HCT116 (cell line): ENCODE measurements around the gene UNC45A. TPM values are rescaled to one million over a fixed set of nuclear protein-coding genes. Genes with fewer than 3 reads are reported as not detected.
A peak's percentile ranks its signal among the peaks of the same experiment; 100 is the strongest.

Experiments used
- ATAC-seq: fragments of 200-7000 bp; cut with Tn5 transposase; 2 replicates; pipeline ENCODE4 v1.9.1; 2020; ENCODE audit warnings: mild to moderate bottlenecking, moderate library complexity
- BruUV-seq: library from RNA; stranded (reverse); fragments of 400-500 nt; replicated peaks from 2 replicates; lab custom pipeline; 2021; lab: Mats Ljungman, UMichigan
- CTCF ChIA-PET: fragments of 300-600 bp; sonication (Branson Sonifier 250); formaldehyde crosslinking; loops from one replicate; lab custom pipeline; 2021; ENCODE audit warnings: antibody characterized with exemption; lab: Charles Lee
- POLR2A ChIA-PET: fragments of 300-600, 350-600 bp; sonication (Branson Sonifier 250); formaldehyde crosslinking; loops from one replicate; lab custom pipeline; 2021; ENCODE audit warnings: antibody characterized with exemption; lab: Charles Lee
- RAD21 ChIA-PET, 2 experiments: fragments of 300-600 bp; sonication (Branson Sonifier 250); formaldehyde crosslinking; loops; one replicate each; lab custom pipeline; 2023; ENCODE audit warnings: low total read pairs in 2 of 2; ENCODE audit not compliant: uncharacterized antibody in 2 of 2, unreplicated experiment in 2 of 2, low non-redundant PET in 1 of 2; lab: Charles Lee
- DNase-seq: peaks from one replicate; pipeline ENCODE4 v3.0.0-alpha.2; 2010; ENCODE audit warnings: low read depth, low spot score
- H2AFZ ChIP-seq: fragments of 200-600 bp; shearing (Covaris generic), sonication (generic); 2 replicates; pipeline ENCODE4 v1.6.1; 2017; ENCODE audit warnings: low read depth, mixed run types, mixed read lengths, antibody characterized with exemption, low read length; ENCODE audit not compliant: poor library complexity, severe bottlenecking
- H3K27ac ChIP-seq: 2 replicates; pipeline ENCODE4 v1.5.1; 2012; ENCODE audit warnings: low read depth, low read length
- H3K27me3 ChIP-seq: fragments of 200-600 bp; sonication (generic); 2 replicates; pipeline ENCODE4 v1.6.1; 2016; ENCODE audit warnings: mixed run types, low read length, mixed read lengths; ENCODE audit not compliant: insufficient read depth
- H3K36me3 ChIP-seq, 2 experiments: fragments of 200-500 bp in 1 of 2; fragments of 200-600 bp in 1 of 2; sonication (Bioruptor generic) in 1 of 2; sonication (generic) in 1 of 2; 2 replicates each; pipeline versions ENCODE4 v1.5.1 to v1.6.1; 2014 to 2016; ENCODE audit warnings: low read length in 2 of 2, inconsistent platforms in 1 of 2, mixed read lengths in 1 of 2, mixed run types in 1 of 2; ENCODE audit not compliant: insufficient read depth in 2 of 2, control insufficient read depth in 1 of 2
- H3K4me1 ChIP-seq, 2 experiments: fragments of 200-600 bp in 1 of 2; sonication (generic) in 1 of 2; 2 replicates each; pipeline versions ENCODE4 v1.5.1 to v1.6.1; 2012 to 2017; ENCODE audit warnings: low read length in 2 of 2, inconsistent platforms in 1 of 2, mild to moderate bottlenecking in 1 of 2, mixed read lengths in 1 of 2, mixed run types in 1 of 2, moderate library complexity in 1 of 2; ENCODE audit not compliant: insufficient read depth in 2 of 2, control insufficient read depth in 1 of 2
- H3K4me2 ChIP-seq: fragments of 200-600 bp; sonication (generic); 2 replicates; pipeline ENCODE4 v1.6.1; 2017; ENCODE audit warnings: mixed run types, low read length, mixed read lengths
- H3K4me3 ChIP-seq, 2 experiments: fragments of 200-600 bp in 1 of 2; sonication (generic) in 1 of 2; replicated peaks in 1 of 2; 2 replicates each; pipeline ENCODE4 v1.5.1; 2011 to 2016; ENCODE audit warnings: low read length in 2 of 2, control low read depth in 1 of 2, low read depth in 1 of 2, mild to moderate bottlenecking in 1 of 2, mixed read lengths in 1 of 2, mixed run types in 1 of 2
- H3K79me2 ChIP-seq: fragments of 200-600 bp; sonication (generic); 2 replicates; pipeline ENCODE4 v1.6.1; 2017; ENCODE audit warnings: mild to moderate bottlenecking, mixed run types, low read length, moderate library complexity, mixed read lengths; ENCODE audit not compliant: insufficient read depth
- H3K9ac ChIP-seq: fragments of 200-600 bp; sonication (generic); 2 replicates; pipeline ENCODE4 v1.6.1; 2016; ENCODE audit warnings: low read length, mixed read lengths
- H3K9me2 ChIP-seq: fragments of 200-600 bp; sonication (generic), shearing (Covaris generic); 2 replicates; pipeline ENCODE4 v1.6.1; 2017; ENCODE audit warnings: mixed run types, mild to moderate bottlenecking, moderate library complexity; ENCODE audit not compliant: insufficient read depth
- H3K9me3 ChIP-seq, 2 experiments: fragments of 200-500 bp in 1 of 2; fragments of 200-600 bp in 1 of 2; sonication (Bioruptor generic) in 1 of 2; sonication (generic) in 1 of 2; 2 replicates each; pipeline ENCODE4 v1.6.1; 2014 to 2017; ENCODE audit warnings: low read length in 2 of 2, mixed read lengths in 2 of 2, inconsistent platforms in 1 of 2, low read depth in 1 of 2, mild to moderate bottlenecking in 1 of 2, mixed run types in 1 of 2, moderate library complexity in 1 of 2; ENCODE audit not compliant: control insufficient read depth in 1 of 2, insufficient read depth in 1 of 2
- H4K20me1 ChIP-seq: fragments of 200-600 bp; sonication (generic), shearing (Covaris generic); 2 replicates; pipeline ENCODE4 v1.6.1; 2017; ENCODE audit warnings: mixed run types, mild to moderate bottlenecking, moderate library complexity; ENCODE audit not compliant: insufficient read depth
- CEBPB ChIP-seq: IDR thresholded peaks from 2 replicates; pipeline ENCODE4 v1.6.1; 2012; ENCODE audit warnings: low read depth
- EGR1 ChIP-seq: IDR thresholded peaks from 2 replicates; pipeline ENCODE4 v1.6.1; 2012; ENCODE audit warnings: low read depth
- EZH2phosphoT487 ChIP-seq: fragments of 200-600 bp; IDR thresholded peaks from 2 replicates; pipeline ENCODE4 v1.6.1; 2018; ENCODE audit warnings: antibody characterized with exemption, borderline replicate concordance
- JUND ChIP-seq: IDR thresholded peaks from 2 replicates; pipeline ENCODE4 v1.6.1; 2012
- POLR2A ChIP-seq: IDR thresholded peaks from 2 replicates; pipeline ENCODE4 v1.7.0; 2011; ENCODE audit warnings: borderline replicate concordance; ENCODE audit not compliant: insufficient read depth, insufficient read length; ENCODE audit errors: extremely low read depth
- POLR2AphosphoS5 ChIP-seq: IDR thresholded peaks from 2 replicates; pipeline ENCODE4 v1.6.1; 2011; ENCODE audit warnings: mild to moderate bottlenecking, low read depth, low read length, moderate library complexity
- SIN3A ChIP-seq: IDR thresholded peaks from 2 replicates; pipeline ENCODE4 v1.6.1; 2012; ENCODE audit warnings: low read depth
- SP1 ChIP-seq: IDR thresholded peaks from 2 replicates; pipeline ENCODE4 v1.6.1; 2012; ENCODE audit warnings: low read depth
- TCF7L2 ChIP-seq: IDR thresholded peaks from 2 replicates; pipeline ENCODE4 v1.7.0; 2011; ENCODE audit warnings: borderline replicate concordance, inconsistent platforms; ENCODE audit not compliant: insufficient read depth, insufficient read length; ENCODE audit errors: extremely low read depth
- YY1 ChIP-seq: IDR thresholded peaks from 2 replicates; pipeline ENCODE4 v1.6.1; 2011; ENCODE audit warnings: low read length, low read depth, moderate library complexity, mild to moderate bottlenecking; ENCODE audit not compliant: insufficient replicate concordance; ENCODE audit errors: extremely low read depth
- ZFX ChIP-seq: fragments of 450-650 bp; IDR thresholded peaks from 2 replicates; pipeline ENCODE4 v1.6.1; 2017
- ZNF274 ChIP-seq: fragments of 200-500 bp; sonication (Bioruptor generic); IDR thresholded peaks from 2 replicates; pipeline ENCODE4 v1.6.1; 2014; ENCODE audit warnings: mild to moderate bottlenecking, low read depth, low read length, inconsistent platforms
- intact Hi-C: fragments of 100-400 bp; cut with micrococcal nuclease; formaldehyde crosslinking; loops from 2 replicates; pipeline ENCODE4 v1.10.0; 2022
- total RNA-seq: library from RNA; stranded (reverse); gene quantifications from one replicate; pipeline ENCODE4 v1.2.1, GENCODE V29; 2021; ENCODE audit not compliant: unreplicated experiment
- TF ChIP-seq, protein P1 (sequence below): IDR thresholded peaks from 2 replicates; pipeline ENCODE4 v1.6.1; 2011; ENCODE audit warnings: mild to moderate bottlenecking, low read length, moderate library complexity; ENCODE audit not compliant: insufficient replicate concordance; ENCODE audit errors: extremely low read depth
- TF ChIP-seq, protein P2 (sequence below): IDR thresholded peaks from 2 replicates; pipeline ENCODE4 v1.6.1; 2012; ENCODE audit warnings: low read depth
- TF ChIP-seq, protein P3 (sequence below): IDR thresholded peaks from 2 replicates; pipeline ENCODE4 v1.6.1; 2012

The UNC45A gene
- total RNA-seq, 1 experiment from 2014 or later, result 95.4 TPM

DNA sequence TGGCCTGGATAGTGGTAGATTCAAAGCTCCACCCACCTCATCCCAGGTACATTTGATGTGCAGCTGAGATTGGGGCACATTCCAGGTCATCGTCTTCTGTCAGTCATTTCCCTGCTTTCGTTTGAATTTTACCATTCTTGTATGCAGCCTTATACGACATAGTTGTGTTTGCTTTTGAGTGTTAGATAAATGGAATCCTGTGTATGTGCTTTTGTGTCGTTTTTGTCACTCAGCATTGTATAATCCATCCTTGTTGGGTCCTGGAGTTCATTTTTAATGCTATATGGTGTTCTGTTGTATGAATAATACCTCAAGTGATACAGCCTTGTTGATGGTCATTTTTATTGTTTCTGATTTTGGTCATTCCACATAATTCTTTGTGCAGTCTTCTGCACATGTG lies 26.9 kb downstream of the UNC45A start:
- intact Hi-C loops, result no loop called here
- POLR2A ChIA-PET, result no interaction called here
- Histone ChIP-seq H3K9ac (no peak overlapping the region), H3K9me2 (no peaks in the 10 kb centered on the region), H2AFZ (no peak overlapping the region), H3K4me3 (no peak overlapping the region), H3K79me2 (peaks cover 33% of the 10 kb centered on the region), H3K4me1 (no peaks in the 10 kb centered on the region), H3K27me3 (no peaks in the 10 kb centered on the region), H3K4me2 (no peak overlapping the region), H4K20me1 (no peaks in the 10 kb centered on the region), H3K36me3 (peaks cover 33 to 34% of the 10 kb centered on the region in 2 experiments; a peak in 3 of 4 replicates), H3K27ac (no peak overlapping the region), H3K9me3 (no peaks in the 10 kb centered on the region)
- CTCF ChIA-PET, result interaction anchor here (1.5 to 1.8 kb wide), 2 partner anchors 71 to 306 kb away, joined by 3 to 5 read pairs; no protein-coding TSS in a partner anchor
- RAD21 ChIA-PET, result no interaction called here
- BruUV-seq, result no TSS peak
- DNase-seq (no peak), ATAC-seq (no peak)
- TF ChIP-seq CEBPB, result no peak
- 0 out of 2 replicates have a peak, but pooled peaks have one; percentile 18 for TF ChIP-seq POLR2AphosphoS5

DNA sequence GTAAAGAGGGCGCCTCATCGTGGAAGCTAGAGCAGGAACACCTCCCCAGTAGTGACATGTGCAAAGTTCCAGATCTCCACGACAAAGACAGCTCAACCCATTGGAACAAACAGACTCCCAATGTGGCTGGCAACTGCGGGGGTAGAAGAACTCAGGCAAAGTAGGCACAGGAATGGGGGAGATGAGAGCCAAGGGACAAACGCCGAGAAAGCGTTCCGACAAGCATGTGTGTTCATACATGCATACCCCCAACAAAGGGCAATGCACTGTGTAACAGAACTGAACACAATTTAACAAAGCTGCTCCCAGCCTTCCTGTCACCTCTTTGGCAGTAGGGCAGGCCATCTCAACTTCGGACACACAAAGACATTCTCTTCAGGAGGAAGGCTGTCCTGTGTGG lies 31.2 kb downstream of the UNC45A start:
- Histone ChIP-seq H4K20me1 (no peaks in the 10 kb centered on the region), H3K9me2 (no peaks in the 10 kb centered on the region), H3K27ac (no peak overlapping the region)
- no peak for DNase-seq
- intact Hi-C loops, result no loop called here
- TF ChIP-seq CEBPB, result no peak
- TF ChIP-seq, protein P1, sequence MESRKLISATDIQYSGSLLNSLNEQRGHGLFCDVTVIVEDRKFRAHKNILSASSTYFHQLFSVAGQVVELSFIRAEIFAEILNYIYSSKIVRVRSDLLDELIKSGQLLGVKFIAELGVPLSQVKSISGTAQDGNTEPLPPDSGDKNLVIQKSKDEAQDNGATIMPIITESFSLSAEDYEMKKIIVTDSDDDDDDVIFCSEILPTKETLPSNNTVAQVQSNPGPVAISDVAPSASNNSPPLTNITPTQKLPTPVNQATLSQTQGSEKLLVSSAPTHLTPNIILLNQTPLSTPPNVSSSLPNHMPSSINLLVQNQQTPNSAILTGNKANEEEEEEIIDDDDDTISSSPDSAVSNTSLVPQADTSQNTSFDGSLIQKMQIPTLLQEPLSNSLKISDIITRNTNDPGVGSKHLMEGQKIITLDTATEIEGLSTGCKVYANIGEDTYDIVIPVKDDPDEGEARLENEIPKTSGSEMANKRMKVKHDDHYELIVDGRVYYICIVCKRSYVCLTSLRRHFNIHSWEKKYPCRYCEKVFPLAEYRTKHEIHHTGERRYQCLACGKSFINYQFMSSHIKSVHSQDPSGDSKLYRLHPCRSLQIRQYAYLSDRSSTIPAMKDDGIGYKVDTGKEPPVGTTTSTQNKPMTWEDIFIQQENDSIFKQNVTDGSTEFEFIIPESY, result no peak
- TF ChIP-seq EZH2phosphoT487, result no peak
- no peak; the same call in 1 of the 2 replicates for TF ChIP-seq POLR2AphosphoS5
- TF ChIP-seq, protein P2, sequence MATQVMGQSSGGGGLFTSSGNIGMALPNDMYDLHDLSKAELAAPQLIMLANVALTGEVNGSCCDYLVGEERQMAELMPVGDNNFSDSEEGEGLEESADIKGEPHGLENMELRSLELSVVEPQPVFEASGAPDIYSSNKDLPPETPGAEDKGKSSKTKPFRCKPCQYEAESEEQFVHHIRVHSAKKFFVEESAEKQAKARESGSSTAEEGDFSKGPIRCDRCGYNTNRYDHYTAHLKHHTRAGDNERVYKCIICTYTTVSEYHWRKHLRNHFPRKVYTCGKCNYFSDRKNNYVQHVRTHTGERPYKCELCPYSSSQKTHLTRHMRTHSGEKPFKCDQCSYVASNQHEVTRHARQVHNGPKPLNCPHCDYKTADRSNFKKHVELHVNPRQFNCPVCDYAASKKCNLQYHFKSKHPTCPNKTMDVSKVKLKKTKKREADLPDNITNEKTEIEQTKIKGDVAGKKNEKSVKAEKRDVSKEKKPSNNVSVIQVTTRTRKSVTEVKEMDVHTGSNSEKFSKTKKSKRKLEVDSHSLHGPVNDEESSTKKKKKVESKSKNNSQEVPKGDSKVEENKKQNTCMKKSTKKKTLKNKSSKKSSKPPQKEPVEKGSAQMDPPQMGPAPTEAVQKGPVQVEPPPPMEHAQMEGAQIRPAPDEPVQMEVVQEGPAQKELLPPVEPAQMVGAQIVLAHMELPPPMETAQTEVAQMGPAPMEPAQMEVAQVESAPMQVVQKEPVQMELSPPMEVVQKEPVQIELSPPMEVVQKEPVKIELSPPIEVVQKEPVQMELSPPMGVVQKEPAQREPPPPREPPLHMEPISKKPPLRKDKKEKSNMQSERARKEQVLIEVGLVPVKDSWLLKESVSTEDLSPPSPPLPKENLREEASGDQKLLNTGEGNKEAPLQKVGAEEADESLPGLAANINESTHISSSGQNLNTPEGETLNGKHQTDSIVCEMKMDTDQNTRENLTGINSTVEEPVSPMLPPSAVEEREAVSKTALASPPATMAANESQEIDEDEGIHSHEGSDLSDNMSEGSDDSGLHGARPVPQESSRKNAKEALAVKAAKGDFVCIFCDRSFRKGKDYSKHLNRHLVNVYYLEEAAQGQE, result no peak
- no peak for TF ChIP-seq SP1
- TF ChIP-seq ZNF274, result no peak
- no peak for TF ChIP-seq EGR1
- TF ChIP-seq ZFX, result no peak
- TF ChIP-seq JUND, result no peak
- TF ChIP-seq, protein P3, sequence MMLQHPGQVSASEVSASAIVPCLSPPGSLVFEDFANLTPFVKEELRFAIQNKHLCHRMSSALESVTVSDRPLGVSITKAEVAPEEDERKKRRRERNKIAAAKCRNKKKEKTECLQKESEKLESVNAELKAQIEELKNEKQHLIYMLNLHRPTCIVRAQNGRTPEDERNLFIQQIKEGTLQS, result no peak
- no peak for TF ChIP-seq YY1
- no peak for TF ChIP-seq SIN3A
- no peak for TF ChIP-seq POLR2A
- no peak for TF ChIP-seq TCF7L2
- TF ChIP-seq, all 23 proteins: peak for 0
- H2AFZ ChIP-seq, result no peak overlapping the region
- H3K9me3 ChIP-seq, result no peaks in the 10 kb centered on the region
- H3K36me3 ChIP-seq, result peaks cover 59 to 62% of the 10 kb centered on the region in 2 experiments; a peak in 3 of 4 replicates
- H3K79me2 ChIP-seq, result peaks cover 25% of the 10 kb centered on the region
- no peak overlapping the region for H3K4me3 ChIP-seq
- ChIA-PET CTCF (no interaction called here), RAD21 (no interaction called here), POLR2A (no interaction called here)
- ATAC-seq, result no peak
- no peak overlapping the region for H3K4me2 ChIP-seq
- TSS peak; percentile 25 for BruUV-seq
- H3K27me3 ChIP-seq, result no peaks in the 10 kb centered on the region
- no peak overlapping the region for H3K9ac ChIP-seq
- H3K4me1 ChIP-seq, result no peaks in the 10 kb centered on the region
